ENCODE results near the gene MAB21L3.

The MAB21L3 gene

GRCh38 chr1:116125758-116126157, 14.6 kb downstream of the MAB21L3 start:
- no peak for TF ChIP-seq CTCF (conservative IDR thresholded peaks at IDR 0.05; ENCODE audit: low read depth)
- POLR2A ChIA-PET (ENCODE audit: low non-redundant PET), result no interaction called here
- CTCF ChIA-PET, result interaction anchor here (1.5 kb wide), 1 partner anchor 13 kb away, joined by 3 read pairs; no protein-coding TSS in a partner anchor
- H3K27ac ChIP-seq, result no peak overlapping the region
- DNase-seq (ENCODE audit: low spot score), result no peak

GRCh38 chr1:116126281-116126680, 15.1 kb downstream of the MAB21L3 start:
- ChIA-PET CTCF (no interaction called here), POLR2A (ENCODE audit: low non-redundant PET) (no interaction called here)
- no peak overlapping the region for H3K27ac ChIP-seq
- DNase-seq (ENCODE audit: low spot score), result no peak
- no peak for TF ChIP-seq CTCF (conservative IDR thresholded peaks at IDR 0.05; ENCODE audit: low read depth)

- ChIA-PET POLR2A (ENCODE audit: low non-redundant PET) (no interaction called here), CTCF (no interaction called here)
- DNase-seq (ENCODE audit: low spot score), result no peak
- no peak overlapping the region for H3K27ac ChIP-seq
- TF ChIP-seq CTCF (conservative IDR thresholded peaks at IDR 0.05; ENCODE audit: low read depth), result no peak
These were observed 16.1 kb downstream of the MAB21L3 start for GRCh38 chr1:116127123-116127847.

DNA sequence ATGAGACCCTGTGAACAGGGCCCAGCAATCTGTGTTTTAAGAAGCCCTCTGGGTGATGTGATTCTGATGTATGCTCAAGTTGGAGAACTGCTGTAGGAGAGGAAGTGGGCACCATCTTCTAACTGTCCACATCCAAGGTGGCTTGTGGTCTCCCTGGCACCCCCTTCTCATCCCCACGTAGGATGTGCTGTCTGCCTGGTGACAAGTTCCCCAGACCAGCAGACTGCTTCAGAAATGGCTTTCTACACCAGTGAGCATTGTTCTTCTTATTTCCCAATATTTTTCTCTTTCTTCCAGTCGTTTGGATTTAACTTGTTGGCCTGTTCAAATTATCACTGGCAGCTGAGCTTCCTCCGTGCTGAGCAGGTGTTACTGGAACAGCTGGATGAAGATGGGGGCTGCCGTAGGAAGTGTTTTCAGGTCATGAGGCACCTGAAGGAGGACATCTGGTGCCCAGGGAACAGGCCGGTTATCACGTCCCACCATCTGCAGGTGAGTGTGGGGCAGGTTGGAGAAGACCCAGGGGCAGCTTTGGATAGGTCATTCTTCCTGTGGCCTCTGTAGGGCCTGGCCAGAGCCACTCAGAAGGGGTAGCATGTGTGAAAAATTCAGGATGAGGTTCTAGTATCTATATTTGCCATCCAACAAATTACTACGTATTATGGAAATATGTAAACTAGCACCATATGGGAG, 16.8 kb downstream of the MAB21L3 start:
- ChIA-PET POLR2A (ENCODE audit: low non-redundant PET) (no interaction called here), CTCF (interaction anchor here (0.7 kb wide), 1 partner anchor 371 kb away, joined by 3 read pairs; no protein-coding TSS in a partner anchor)
- DNase-seq (ENCODE audit: low spot score), result no peak
- H3K27ac ChIP-seq, result no peak overlapping the region
- TF ChIP-seq CTCF (conservative IDR thresholded peaks at IDR 0.05; ENCODE audit: low read depth), result no peak

- no peak for TF ChIP-seq CTCF (conservative IDR thresholded peaks at IDR 0.05; ENCODE audit: low read depth)
- H3K27ac ChIP-seq, result no peak overlapping the region
- ChIA-PET CTCF (no interaction called here), POLR2A (ENCODE audit: low non-redundant PET) (no interaction called here)
- DNase-seq (ENCODE audit: low spot score), result no peak
These were observed 17.5 kb downstream of the MAB21L3 start for GRCh38 chr1:116128664-116129063.

- DNase-seq (ENCODE audit: low spot score), result no peak
- H3K27ac ChIP-seq, result no peak overlapping the region
- TF ChIP-seq CTCF (conservative IDR thresholded peaks at IDR 0.05; ENCODE audit: low read depth), result no peak
- CTCF ChIA-PET, result interaction anchor here (2.0 kb wide), 1 partner anchor 9 kb away, joined by 7 read pairs; no protein-coding TSS in a partner anchor
- POLR2A ChIA-PET (ENCODE audit: low non-redundant PET), result no interaction called here
These were observed 18.3 kb downstream of the MAB21L3 start for GRCh38 chr1:116129537-116129936.
